DMS114 treated with DMSO at 0.1 percent for 48 hours (cell line): Measurements from ENCODE around the gene PPP1R12C.
A peak's percentile ranks its signal among the peaks of the same experiment; 100 is the strongest.
"Not testable (repeated sequence)": the region's sequence is repeated elsewhere in the genome, so short reads cannot be mapped to it uniquely, and the experiment has no call there.

Experiments
- DNase-seq: peaks from one replicate; lab custom pipeline; 2025; ENCODE audit not compliant: unreplicated experiment; lab: John Stamatoyannopoulos, UW

PPP1R12C gene

GRCh38 chr19:55076321-55076720, 41.1 kb downstream of the PPP1R12C start:
- DNase-seq = no peak

- DNase-seq = no peak
Observed at GRCh38 chr19:55075371-55075998, 42.0 kb downstream of the PPP1R12C start, which contains the start of gene EPS8L1. Gene EPS8L1 (plus strand): TSS chr19:55075869. CDS start chr19:55076445, 576 bp downstream.

- no peak for DNase-seq
Observed at GRCh38 chr19:55071913-55072312, 45.5 kb downstream of the PPP1R12C start.

DNA sequence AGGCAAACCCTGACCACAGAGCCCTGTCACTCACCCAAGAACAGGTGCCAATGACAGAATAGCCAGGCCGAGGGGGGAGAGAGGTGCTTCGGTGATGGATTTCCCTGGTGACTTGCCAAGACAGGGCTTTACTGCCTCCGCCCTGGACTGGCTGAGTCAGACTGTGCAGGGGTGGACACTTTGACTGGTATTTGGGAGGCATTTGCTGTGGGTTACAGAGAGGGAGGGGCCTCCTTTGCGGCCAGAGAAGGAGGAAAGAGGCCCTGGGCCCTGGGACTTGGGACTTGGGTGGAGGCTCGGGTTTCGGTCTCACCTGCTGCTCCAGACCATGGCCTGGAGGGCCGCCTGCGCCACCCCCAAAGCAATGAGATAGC, 46.3 kb downstream of the PPP1R12C start:
- no peak for DNase-seq

DNA sequence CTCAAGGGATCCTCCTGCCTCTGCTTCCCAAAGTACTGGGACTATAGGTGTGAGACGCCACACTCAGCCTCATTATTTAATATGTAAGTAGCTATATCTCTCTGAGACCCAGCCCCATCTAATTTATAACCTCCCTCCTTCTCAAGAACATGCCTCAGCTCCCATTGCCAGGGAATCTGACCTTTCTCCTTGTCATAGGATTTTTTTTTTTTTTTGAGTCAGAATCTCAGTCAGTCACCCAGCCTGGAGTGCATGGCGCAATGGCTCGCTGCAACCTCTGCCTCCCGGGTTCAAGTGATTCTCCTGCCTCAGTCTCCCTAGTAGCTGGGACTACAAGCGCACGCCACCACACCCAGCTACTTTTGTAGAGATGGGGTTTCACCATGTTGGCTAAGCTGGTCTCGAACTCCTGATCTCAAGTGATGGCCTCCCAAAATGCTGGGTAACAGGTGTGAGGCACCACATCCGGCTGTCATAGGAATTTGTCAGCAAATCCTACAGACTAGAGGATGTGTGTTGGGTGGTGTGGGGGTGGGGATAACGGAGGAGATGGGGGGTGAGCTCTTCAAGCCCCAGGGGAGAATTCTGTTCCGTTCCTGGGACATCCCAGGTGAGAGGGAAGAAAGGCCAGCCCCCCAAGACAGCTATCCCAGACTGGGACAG, 46.8 kb downstream of the PPP1R12C start:
- DNase-seq = no peak

DNA sequence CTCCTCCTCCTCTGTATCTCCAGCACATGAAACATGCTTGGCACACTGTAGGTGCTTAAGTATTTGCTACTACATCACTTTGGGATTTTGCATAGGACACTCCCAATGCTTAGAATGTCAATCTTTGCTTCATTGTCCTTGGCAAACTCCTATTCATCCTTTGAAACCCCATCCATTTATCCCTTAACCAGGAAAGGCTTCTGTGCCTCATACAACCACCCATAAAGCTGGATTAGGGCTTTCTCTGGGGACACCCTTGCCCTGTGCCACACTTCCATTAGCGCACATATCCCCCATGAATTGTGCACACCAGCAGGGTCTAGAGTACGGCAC, 47.6 kb downstream of the PPP1R12C start:
- DNase-seq = no peak

GRCh38 chr19:55068950-55069864, 48.2 kb downstream of the PPP1R12C start:
- DNase-seq = no peak

DNA sequence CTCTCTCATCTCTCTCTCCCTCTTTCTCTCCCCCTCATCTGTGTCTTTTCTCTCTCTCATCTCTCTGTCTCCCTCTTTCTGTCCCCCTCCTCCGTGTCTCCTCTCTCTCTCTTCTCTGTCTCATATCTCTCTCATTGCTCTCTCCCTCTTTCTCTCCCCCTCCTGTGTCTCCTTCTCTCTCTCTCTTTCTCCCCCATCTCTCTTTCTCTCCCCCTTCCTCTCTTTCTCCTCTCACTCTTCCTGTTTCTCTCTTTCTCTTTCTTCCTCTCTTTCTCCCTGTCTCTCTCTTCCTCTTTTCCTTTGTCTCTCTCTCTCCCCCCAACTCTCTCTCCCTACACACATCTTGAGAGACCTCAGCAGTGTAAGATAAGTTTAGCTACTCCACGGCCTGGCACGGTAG, 49.6 kb downstream of the PPP1R12C start:
- no peak for DNase-seq

GRCh38 chr19:55066107-55066709, 51.2 kb downstream of the PPP1R12C start:
- DNase-seq = no peak

GRCh38 chr19:55065516-55065915, 51.9 kb downstream of the PPP1R12C start:
- not testable (repeated sequence) for DNase-seq

DNA sequence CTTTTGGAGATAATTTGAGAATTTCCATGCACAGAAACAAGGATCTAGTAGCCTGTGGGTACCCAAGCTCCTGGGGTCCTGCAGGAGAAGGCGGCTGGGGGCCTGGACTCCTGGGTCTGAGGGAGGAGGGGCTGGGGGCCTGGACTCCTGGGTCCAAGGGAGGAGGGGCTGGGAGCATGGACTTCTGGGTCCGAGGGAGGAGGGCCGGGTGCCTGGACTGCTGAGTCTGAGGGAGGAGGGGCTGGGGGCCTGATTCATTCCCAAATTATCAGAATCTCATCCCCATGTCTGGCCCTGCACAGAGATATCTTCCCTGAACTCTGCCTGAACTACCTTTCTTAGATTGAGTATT, 54.0 kb downstream of the PPP1R12C start:
- no peak for DNase-seq

DNA sequence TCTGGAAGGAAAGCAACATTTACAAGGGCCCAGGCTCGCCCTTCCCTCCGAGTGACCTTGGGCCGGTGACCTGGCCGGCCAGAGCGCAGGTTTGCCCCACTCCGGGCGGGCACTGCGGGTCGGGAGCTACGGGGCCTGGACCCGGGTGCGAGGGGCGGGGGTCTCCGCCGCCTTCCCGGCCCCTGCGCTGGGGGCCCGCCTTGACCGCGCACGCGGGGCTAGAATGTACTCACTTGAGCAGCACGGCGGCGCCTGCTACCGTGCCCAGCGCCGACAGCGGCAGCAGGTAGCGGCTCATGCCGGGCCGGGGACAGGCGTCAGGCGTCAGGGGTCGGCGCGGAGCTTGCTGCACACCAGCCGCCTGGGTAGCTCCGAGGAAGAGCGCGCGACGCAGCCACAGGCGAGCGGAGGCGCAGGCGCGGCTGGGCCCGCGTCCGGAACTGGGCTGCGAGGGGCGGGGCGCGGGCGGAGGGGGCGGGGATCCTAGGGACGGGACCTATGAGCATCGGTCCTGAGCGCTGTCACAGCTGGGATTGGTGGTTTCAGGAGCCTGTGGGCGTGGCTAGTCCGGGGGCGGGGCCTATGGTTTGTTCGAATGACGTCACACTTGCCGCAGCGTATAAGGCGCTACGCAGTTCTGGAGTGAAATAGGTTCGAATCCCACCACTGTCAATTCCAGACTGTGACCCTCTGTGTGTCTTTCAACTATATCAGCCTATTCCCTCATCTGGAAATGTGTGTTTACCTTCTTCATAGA, 54.5 kb downstream of the PPP1R12C start, which contains the start of gene RDH13:
RDH13 (minus strand) TSS at position 414 of the 757 bp plus-strand sequence; CDS start at position 298, 116 bp downstream.
- DNase-seq = peak; percentile 94

DNA sequence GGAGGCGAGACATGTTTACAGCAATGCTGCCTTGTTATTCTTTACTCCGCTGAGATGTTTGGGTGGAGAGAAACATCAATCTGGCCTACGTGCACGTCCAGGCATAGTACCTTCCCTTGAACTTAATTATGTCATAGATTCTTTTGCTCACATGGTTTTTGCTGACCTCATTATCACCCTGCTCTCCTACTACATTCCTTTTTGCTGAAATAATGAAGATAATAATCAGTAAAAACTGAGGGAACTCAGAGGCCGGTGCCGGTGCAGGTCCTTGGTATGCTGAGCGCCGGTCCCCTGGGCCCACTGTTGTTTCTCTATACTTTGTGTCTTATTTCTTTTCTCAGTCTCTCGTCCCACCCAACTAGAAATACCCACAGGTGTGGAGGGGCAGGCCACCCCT, 57.1 kb downstream of the PPP1R12C start:
- DNase-seq = not testable (repeated sequence)

GRCh38 chr19:55058781-55059610, 58.4 kb downstream of the PPP1R12C start:
- DNase-seq = no peak

DNA sequence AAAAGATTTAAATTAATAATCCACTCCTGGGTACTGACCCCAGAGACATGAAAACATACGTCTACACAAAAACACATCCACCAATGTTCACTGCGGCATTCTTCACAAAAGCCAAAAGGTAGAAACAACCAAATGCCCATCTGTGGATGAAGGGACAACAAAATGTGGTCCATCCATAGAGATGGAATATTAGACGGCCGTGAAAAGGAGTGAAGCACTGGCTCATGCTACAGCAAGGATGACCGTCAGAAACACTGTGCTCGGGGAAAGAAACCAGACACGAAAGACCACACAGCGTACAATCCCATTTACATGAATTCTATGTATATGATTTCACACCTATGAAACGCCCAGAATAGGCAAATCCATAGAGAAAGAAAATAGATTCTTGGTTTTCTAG, 60.6 kb downstream of the PPP1R12C start:
- DNase-seq = no peak

- DNase-seq = no peak
Observed at GRCh38 chr19:55053735-55054134, 63.7 kb downstream of the PPP1R12C start.

- no peak for DNase-seq
Observed at GRCh38 chr19:55050749-55051532, 66.5 kb downstream of the PPP1R12C start.

- no peak for DNase-seq
Observed at GRCh38 chr19:55048446-55048845, 69.0 kb downstream of the PPP1R12C start.

DNA sequence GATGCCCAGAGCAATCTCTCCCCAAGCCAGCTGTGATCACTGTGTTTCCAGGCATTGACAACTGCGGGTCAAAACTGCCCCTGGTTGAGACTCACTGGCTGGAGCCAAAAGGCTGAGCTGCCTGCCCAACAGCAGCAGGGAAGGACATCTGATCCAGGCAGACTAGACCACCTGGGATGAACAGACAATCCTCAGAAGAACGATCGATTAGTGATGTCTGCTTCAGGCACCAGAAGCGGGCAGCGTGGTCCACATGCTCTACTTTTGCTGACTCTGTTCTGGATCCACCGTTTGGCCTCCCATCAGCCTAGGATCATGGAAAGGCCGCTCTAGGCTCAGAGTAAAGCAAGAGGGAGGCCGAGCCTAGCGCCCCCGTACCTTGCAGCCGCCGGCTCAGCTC, 69.5 kb downstream of the PPP1R12C start:
- no peak for DNase-seq
